NCI-H2107 treated with DMSO at 0.1 percent for 48 hours (cell line): ENCODE data around the gene XPO6.

Experiments
- DNase-seq: peaks from one replicate; lab custom pipeline; 2025; ENCODE audit not compliant: unreplicated experiment; lab: John Stamatoyannopoulos, UW

Gene XPO6

GRCh38 chr16:28064150-28064549 lies 147.6 kb downstream of the XPO6 start:
- no peak for DNase-seq

- no peak for DNase-seq
Measured at GRCh38 chr16:28063591-28064061, 148.1 kb downstream of the XPO6 start, which contains the start of gene GSG1L. Gene GSG1L, minus strand, starts transcription at chr16:28063714. Its CDS starts 290 bp downstream, at chr16:28063424.

GRCh38 chr16:28062847-28063521 lies 148.8 kb downstream of the XPO6 start:
- no peak for DNase-seq

GRCh38 chr16:28062261-28062846 lies 149.4 kb downstream of the XPO6 start:
- no peak for DNase-seq

- no peak for DNase-seq
Measured at GRCh38 chr16:28061352-28062101, 150.2 kb downstream of the XPO6 start.

- DNase-seq: no peak
Measured at GRCh38 chr16:28059841-28060575, 151.8 kb downstream of the XPO6 start.

GRCh38 chr16:28058839-28059589 lies 152.8 kb downstream of the XPO6 start:
- DNase-seq: no peak

- DNase-seq: no peak
Measured at GRCh38 chr16:28057949-28058348, 153.8 kb downstream of the XPO6 start.

- no peak for DNase-seq
Measured at GRCh38 chr16:28053461-28053860, 158.3 kb downstream of the XPO6 start.

- DNase-seq: no peak
Measured at GRCh38 chr16:28052274-28053128, 159.3 kb downstream of the XPO6 start.

GRCh38 chr16:28051486-28051885 lies 160.3 kb downstream of the XPO6 start:
- no peak for DNase-seq
